Renal cortical epithelial cell (primary cell): ENCODE results near the gene CFAP43. TPM values are rescaled to one million over a fixed set of nuclear protein-coding genes. Genes with fewer than 3 reads are reported as not detected.
A peak's percentile ranks its signal among the peaks of the same experiment; 100 is the strongest.

ENCODE experiments used
- DNase-seq: peaks from one replicate; pipeline ENCODE4 v3.0.0-alpha.2; 2011; ENCODE audit warnings: low read depth
- total RNA-seq: library from RNA; depleted of rRNA; stranded (reverse); fragments of >200 nt; gene quantifications from 2 replicates; pipeline ENCODE4 v1.2.3, GENCODE V29; 2014

Gene CFAP43
- total RNA-seq, 1 donor from 2014 or later, result 4.7 TPM

- DNase-seq, result no peak
Measured at GRCh38 chr10:104232613-104233102, 494 bp upstream of the CFAP43 start.

GRCh38 chr10:104230490-104230889 lies 1.7 kb downstream of the CFAP43 start:
- DNase-seq, result no peak

DNA sequence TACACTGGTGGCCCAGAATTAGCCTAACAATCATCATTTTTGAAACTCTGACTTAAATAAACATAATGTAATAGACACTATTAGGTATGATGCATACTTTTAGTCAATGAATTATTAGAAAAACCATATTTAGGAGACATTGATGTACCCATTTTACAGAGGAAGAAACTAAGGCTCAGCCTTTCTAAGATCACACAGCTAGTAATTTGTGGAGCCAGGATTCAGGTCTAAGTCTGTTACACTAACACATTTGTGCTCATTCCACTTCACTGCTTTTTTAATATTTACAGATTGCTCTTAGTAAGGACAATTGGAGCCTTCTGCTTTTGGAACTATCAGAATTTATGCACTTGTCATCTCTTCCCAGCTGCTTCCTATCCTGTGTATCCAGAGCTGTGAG lies 8.9 kb downstream of the CFAP43 start:
- no peak for DNase-seq

GRCh38 chr10:104220522-104220921 lies 11.6 kb downstream of the CFAP43 start:
- DNase-seq, result no peak

DNA sequence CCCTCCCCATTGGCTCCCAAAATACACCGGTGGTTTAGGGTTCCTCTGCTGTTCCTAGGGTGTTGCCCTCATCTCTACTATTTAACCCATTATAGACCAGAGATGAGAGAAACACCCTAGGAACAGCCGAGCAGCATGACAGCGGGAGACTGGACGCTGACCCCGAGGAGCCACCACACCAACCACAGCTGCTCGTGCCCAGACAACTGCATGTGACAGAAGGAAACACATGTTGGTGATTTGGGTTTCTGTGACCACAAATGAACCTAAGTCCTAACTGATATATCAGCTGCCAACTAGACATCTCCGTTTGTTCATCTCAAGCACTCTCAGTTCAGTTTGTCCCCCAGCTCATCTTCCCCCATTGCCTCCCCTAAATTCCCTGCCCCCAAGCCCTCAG lies 13.4 kb downstream of the CFAP43 start:
- no peak for DNase-seq

DNA sequence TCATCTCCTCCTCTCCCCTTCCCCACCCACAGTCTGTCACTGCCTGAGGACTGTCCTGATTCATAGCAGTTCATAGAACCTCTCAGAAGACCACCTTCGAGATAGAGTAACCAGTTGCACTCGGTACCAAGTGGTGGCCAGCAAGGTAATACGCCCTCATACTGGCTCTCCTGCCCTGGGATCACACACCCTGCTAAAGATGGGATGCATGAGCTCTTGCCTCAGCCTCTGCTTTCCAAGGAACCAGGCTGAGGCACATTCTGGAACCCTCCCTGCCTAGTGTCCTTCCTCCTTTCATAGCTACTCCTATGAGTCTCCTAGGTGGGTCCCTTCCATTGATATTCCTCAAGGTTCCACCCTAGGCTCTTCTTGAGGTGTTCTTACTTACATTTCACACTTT lies 15.5 kb downstream of the CFAP43 start:
- DNase-seq, result no peak

DNA sequence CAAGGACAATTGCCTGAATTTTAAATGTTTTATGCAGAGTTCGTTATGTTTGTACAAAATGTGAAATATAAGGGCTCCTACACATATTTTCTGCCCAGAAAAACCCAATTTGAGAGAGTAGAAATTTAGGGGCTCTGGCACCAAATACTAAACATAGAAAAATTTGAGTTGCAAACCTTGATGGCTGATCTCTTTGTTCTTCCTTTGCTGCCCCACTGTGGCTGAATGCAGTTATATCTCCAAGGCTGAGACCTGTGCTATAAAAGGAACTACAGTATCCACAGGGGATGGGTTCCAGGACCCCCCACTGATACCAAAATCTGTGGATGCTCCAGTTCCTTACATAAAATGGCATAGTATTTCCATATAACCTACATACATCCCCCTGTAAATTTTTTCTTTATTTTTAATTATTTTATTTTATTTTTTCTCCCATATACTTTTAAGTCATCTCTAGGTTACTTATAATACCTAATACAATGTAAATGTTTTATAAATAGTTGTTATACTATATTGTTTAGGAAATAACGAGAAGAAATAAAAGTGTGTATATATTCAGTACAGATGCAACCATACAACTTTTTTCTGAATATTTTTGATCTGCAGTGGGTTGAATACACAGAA lies 22.5 kb downstream of the CFAP43 start:
- DNase-seq, result peak; percentile 41

DNA sequence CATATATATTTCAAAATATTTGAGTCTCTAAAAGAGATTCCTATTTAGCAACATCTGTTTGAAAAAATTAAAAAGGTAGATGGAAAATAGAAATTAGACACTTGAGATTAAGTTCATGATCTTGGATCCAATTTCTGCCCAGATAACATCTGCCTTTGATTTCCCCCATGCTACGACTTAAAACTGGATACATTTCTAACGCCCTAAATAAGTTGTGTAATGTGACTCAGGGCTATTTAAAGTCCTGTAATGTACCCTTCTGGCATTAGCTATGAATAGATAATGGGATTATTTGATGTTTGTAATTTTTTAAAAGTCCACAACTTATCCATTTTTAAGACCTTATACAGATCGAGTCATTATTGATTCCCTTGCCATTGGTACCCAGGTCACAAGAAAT lies 23.4 kb downstream of the CFAP43 start:
- DNase-seq, result no peak

GRCh38 chr10:104202231-104202630 lies 29.9 kb downstream of the CFAP43 start:
- no peak for DNase-seq

DNA sequence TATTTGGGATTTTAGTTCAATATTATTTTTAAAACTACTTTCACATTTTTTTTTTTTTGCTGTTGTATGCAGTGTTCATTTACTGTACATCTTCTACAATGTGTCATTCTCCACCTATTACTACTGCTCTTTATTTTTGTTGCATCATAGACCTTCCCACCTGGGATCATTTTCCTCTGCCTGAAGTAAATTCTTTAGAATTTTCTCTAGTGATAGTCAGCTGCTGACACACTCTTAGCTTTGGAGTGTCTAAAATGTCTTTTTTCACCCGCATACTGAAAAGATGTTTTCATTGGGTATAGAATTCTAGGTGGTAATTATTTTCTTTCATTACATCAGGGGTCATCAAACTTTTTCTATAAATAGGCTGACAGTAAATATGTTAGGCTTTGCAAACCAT lies 30.5 kb downstream of the CFAP43 start:
- DNase-seq, result no peak

DNA sequence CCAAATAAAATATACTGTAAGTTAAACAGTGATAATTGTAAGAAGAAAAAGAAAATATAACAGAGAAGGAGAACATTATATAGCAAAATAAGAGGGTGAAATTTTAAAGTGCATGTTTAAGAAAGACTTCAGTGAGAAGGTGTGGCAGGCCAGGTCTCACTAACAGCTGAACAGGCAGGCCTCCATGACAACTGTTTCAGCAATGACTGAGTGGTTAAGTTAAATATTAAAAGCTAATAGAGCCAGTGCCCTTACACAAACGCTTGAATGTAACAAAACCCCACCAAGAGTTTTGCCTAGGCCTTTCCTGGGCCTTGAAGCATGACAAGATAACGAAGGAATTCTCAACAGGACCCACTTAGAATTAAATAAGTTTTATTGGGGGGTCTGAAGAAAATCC lies 32.6 kb downstream of the CFAP43 start:
- DNase-seq, result peak; percentile 80

- DNase-seq, result peak; percentile 87
Measured at GRCh38 chr10:104197364-104197763, 34.8 kb downstream of the CFAP43 start.

- DNase-seq, result no peak
Measured at GRCh38 chr10:104195706-104196105, 36.5 kb downstream of the CFAP43 start.

GRCh38 chr10:104193787-104194186 lies 38.4 kb downstream of the CFAP43 start:
- DNase-seq, result no peak

DNA sequence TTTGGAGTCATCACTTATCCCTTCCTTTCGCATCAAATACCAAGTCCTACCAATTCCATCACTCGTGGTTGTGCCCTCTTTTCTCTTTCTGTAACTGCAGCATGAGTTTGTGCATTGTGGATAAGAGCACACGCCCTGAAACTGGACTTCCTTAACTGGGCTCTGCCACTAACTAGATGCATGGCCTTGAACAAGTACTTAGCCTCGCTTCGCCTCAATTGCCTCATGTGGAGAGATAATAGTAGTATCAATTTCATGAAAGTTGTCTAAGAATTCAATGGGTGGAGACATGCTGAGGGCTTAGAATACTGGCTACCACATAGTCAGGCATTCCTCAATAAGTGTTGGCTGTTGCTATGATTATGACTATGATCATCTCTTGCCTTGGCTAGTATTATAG lies 41.5 kb downstream of the CFAP43 start:
- DNase-seq, result no peak

DNA sequence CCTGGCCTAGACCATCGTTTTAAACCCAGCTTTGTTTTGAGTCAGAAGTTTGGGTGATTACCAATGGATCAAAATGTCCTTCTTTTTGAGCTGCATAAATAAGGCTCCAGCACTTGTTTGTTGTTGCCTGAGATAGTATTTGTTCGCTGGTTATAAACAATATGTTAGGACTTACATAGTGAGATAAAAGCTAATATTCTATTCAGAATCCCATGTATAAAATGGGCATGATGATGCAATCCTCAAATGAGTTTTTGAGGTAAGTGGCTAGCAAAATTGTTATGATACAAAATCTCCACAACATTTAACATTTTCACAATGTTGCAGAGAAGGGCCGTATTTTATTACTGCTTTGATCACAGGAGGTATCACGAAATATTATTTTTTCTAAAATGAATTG lies 48.5 kb downstream of the CFAP43 start:
- DNase-seq, result no peak

- DNase-seq, result peak; percentile 2
Measured at GRCh38 chr10:104174136-104174535, 58.0 kb downstream of the CFAP43 start.

DNA sequence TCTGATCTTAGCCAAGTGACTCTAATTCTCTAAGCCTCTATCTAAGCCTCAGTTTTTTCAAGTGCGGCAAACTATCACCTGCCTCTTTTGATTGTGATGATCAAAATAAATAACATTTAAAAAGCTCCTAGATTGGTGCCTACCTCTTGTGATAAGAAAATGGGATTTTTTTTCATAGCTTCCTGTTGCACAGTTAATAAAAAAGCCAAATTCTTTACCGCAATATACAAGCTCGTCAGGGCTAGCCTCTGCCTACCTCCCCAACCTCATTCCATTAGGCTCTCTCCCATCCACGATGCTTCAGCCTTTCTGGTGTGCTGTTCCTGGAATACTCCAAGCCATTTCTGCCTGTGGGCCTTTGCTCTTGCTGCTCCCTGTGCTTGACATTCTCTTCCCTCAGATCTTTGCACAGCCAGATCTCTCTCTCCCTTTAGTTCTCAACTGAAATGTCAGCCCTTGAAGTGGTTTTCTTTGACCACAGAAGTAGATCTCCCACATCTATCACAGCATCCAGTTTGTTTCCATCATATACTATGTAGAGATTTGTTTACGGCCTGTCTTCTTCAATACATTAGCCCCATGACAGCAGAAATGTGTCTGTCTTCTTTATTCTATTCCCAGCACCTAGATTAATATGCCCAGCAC lies 61.4 kb downstream of the CFAP43 start:
- DNase-seq, result no peak

DNA sequence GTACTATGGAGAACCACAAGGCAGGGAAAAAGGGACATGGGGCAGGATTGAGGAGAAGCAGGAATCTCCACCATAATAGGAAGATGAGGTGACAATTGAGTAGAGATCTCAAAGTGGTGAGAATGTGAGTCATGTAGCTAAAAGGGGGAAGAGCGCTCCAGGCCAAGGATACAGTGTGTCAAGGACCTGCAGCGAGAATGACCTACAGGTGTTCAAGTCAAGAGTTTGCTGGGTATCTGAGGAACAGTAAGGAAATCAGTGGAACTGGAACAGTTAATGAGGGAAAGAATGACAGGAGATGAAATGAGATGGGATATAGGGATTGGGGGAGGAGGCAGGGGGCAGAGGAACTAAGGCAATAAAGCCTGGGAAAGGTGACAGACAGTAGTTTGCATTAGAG lies 76.6 kb downstream of the CFAP43 start:
- DNase-seq, result no peak

- DNase-seq, result no peak
Measured at GRCh38 chr10:104151737-104152136, 80.4 kb downstream of the CFAP43 start.

GRCh38 chr10:104150139-104150538 lies 82.0 kb downstream of the CFAP43 start:
- DNase-seq, result no peak

DNA sequence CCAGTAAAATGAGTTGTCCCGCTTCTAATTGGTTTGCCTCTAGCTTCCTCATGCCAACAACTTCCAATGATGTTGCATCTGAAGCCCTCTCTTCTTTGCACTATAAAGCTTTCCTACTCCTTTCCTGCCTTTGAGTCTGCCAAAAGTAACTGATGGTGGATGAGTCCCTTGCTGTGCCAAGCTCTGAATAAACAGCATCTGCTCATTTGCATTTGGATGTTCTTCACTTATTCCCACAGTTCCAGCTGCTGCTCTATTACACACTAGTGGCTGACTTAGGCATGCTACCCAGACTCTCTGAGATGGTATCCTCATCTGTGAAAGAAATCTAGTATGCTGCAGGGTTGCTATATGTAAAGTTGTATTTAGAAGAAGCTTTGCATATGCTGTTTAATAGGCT lies 85.3 kb downstream of the CFAP43 start:
- DNase-seq, result no peak

GRCh38 chr10:104144931-104145330 lies 87.2 kb downstream of the CFAP43 start:
- DNase-seq, result no peak

- no peak for DNase-seq
Measured at GRCh38 chr10:104143829-104144228, 88.3 kb downstream of the CFAP43 start.
